HepG2 (cell line): ENCODE results near the gene SPRED3. TPM values are rescaled to one million over a fixed set of nuclear protein-coding genes. Genes with fewer than 3 reads are reported as not detected.
A peak's percentile ranks its signal among the peaks of the same experiment; 100 is the strongest.

Experiments used
- ATAC-seq: fragments of 200-7000 bp; cut with Tn5 transposase; 3 replicates; pipeline ENCODE4 v1.9.1; 2020; ENCODE audit warnings: mild to moderate bottlenecking, moderate library complexity
- BruUV-seq: library from RNA; stranded (reverse); fragments of 400-500 nt; replicated peaks from 2 replicates; lab custom pipeline; 2021; lab: Mats Ljungman, UMichigan
- CTCF ChIA-PET: fragments of 300-600 bp; formaldehyde crosslinking; extraction: SDS; loops from one replicate; lab custom pipeline; 2021; ENCODE audit warnings: low total read pairs, inconsistent platforms, low intra/inter-chr PET ratio; lab: Yijun Ruan, JAX
- POLR2A ChIA-PET: fragments of 350-600 bp; sonication (Branson Sonifier 250); formaldehyde crosslinking; loops from one replicate; lab custom pipeline; 2020; ENCODE audit warnings: antibody characterized with exemption, inconsistent platforms; lab: Yijun Ruan, JAX
- DNase-seq: peaks from one replicate; pipeline ENCODE4 v3.0.0-alpha.2; 2015; ENCODE audit warnings: low spot score
- FAIRE-seq: peaks from 3 replicates; lab custom pipeline; 2011; peaks lifted over from hg19 to GRCh38; lab: Jason Lieb, UNC
- H2AFZ ChIP-seq: one replicate; pipeline ENCODE4 v1.6.1; 2011; ENCODE audit warnings: low read length, inconsistent platforms
- H3K27ac ChIP-seq: fragments of 300-600 bp; 3 replicates; pipeline ENCODE4 v1.8.0; 2011; ENCODE audit warnings: mixed run types, mild to moderate bottlenecking, mixed read lengths, low read length, inconsistent platforms; ENCODE audit not compliant: insufficient read depth; ENCODE audit errors: extremely low read length
- H3K27me3 ChIP-seq, 2 experiments: fragments of 200-600 bp in 1 of 2; 2 replicates in 1 of 2; 3 replicates in 1 of 2; pipeline versions ENCODE4 v1.6.0 to v1.8.0; 2011; ENCODE audit warnings: low read length in 2 of 2, mild to moderate bottlenecking in 2 of 2, moderate library complexity in 2 of 2, inconsistent platforms in 1 of 2; ENCODE audit not compliant: insufficient read depth in 2 of 2, control insufficient read depth in 1 of 2
- H3K36me3 ChIP-seq, 2 experiments: fragments of 200-600 bp in 1 of 2; replicated peaks in 1 of 2; 2 replicates in 1 of 2; 3 replicates in 1 of 2; pipeline versions ENCODE4 v1.5.1 to v1.8.0; 2011; ENCODE audit warnings: low read length in 2 of 2, inconsistent platforms in 1 of 2; ENCODE audit not compliant: insufficient read depth in 2 of 2, control insufficient read depth in 1 of 2
- H3K4me1 ChIP-seq: 2 replicates; pipeline ENCODE4 v1.5.1; 2012; ENCODE audit warnings: low read length, inconsistent platforms; ENCODE audit not compliant: insufficient read depth
- H3K4me2 ChIP-seq: 2 replicates; pipeline ENCODE4 v1.6.0; 2011; ENCODE audit warnings: low read depth, low read length, inconsistent platforms
- H3K4me3 ChIP-seq, 3 experiments: fragments of 200-600 bp in 1 of 3; sonication (generic), shearing (Covaris generic) in 1 of 3; replicated peaks in 1 of 3; 2 replicates each; pipeline ENCODE4 v1.5.1; 2011 to 2016; ENCODE audit warnings: low read length in 3 of 3, inconsistent platforms in 2 of 3, low read depth in 2 of 3, mild to moderate bottlenecking in 2 of 3, control low read depth in 1 of 3, mixed read lengths in 1 of 3; ENCODE audit not compliant: insufficient read depth in 1 of 3
- H3K79me2 ChIP-seq: one replicate; pipeline ENCODE4 v1.6.1; 2011; ENCODE audit warnings: low read length, inconsistent platforms; ENCODE audit not compliant: insufficient read depth
- H3K9ac ChIP-seq: 2 replicates; pipeline ENCODE4 v1.6.0; 2011; ENCODE audit warnings: mild to moderate bottlenecking, low read depth, low read length, inconsistent platforms; ENCODE audit not compliant: insufficient read depth
- H3K9me3 ChIP-seq: 2 replicates; pipeline ENCODE4 v1.5.1; 2012; ENCODE audit warnings: mild to moderate bottlenecking, low read length
- H4K20me1 ChIP-seq: 2 replicates; pipeline ENCODE4 v1.6.0; 2011; ENCODE audit warnings: inconsistent platforms, mild to moderate bottlenecking, low read length, moderate library complexity; ENCODE audit not compliant: insufficient read depth
- REPIN1 ChIP-seq: sonication (generic); formaldehyde crosslinking; IDR thresholded peaks from 2 replicates; pipeline ENCODE4 v1.8.0; 2022; ENCODE audit warnings: missing genetic modification reagents, low read depth, mild to moderate bottlenecking, borderline replicate concordance
- SMC3 ChIP-seq: IDR thresholded peaks from 2 replicates; pipeline ENCODE4 v1.6.1; 2011; ENCODE audit warnings: low read length, improper control_type of control experiment
- ZNF138 ChIP-seq: sonication (generic); formaldehyde crosslinking; IDR thresholded peaks from 2 replicates; pipeline ENCODE4 v1.5.0; 2020; ENCODE audit warnings: mild to moderate bottlenecking, low read depth, missing genetic modification reagents
- ZNF629 ChIP-seq: sonication (generic); formaldehyde crosslinking; conservative IDR thresholded peaks from 2 replicates; pipeline ENCODE4 v1.5.0; 2020; ENCODE audit warnings: missing genetic modification reagents
- WGBS: methylation state at CpG from one replicate; pipeline ENCODE4 v1.1.6; 2017; ENCODE audit warnings: low lambda C conversion rate; 5-methylcytosine and 5-hydroxymethylcytosine counted together
- in situ Hi-C: cut with HindIII; loops from 2 replicates; pipeline ENCODE4 v1.10.0; 2017; ENCODE audit warnings: low pct_unique_long_range_greater_than_20kb; ENCODE audit not compliant: extremely low pct_ligation_motif_present
- intact Hi-C: fragments of 100-400 bp; cut with micrococcal nuclease; formaldehyde crosslinking; loops from one replicate; pipeline ENCODE4 v1.10.0; 2022; ENCODE audit not compliant: unreplicated experiment
- polyA plus RNA-seq, 8 experiments: library from polyadenylated mRNA; depleted of rRNA in 3 of 8; stranded (reverse) in 7 of 8; unstranded in 1 of 8; fragments of >200 nt; fragmentation: Illumina TruSeq in 4 of 8; extraction: Trizol in 4 of 8; gene quantifications; 2 replicates each; pipeline versions ENCODE4 v1.2.1 to v1.2.3, GENCODE V29; 2011 to 2016; ENCODE audit warnings: low read depth in 4 of 8, missing spikeins in 1 of 8, mixed read lengths in 1 of 8; ENCODE audit not compliant: insufficient read depth in 1 of 8
- total RNA-seq, 5 experiments: library from RNA; depleted of rRNA; stranded (reverse); fragments of >200 nt; fragmentation: Illumina TruSeq; extraction: Trizol; gene quantifications; 2 replicates each; pipeline ENCODE4 v1.2.3, GENCODE V29; 2016; ENCODE audit warnings: low read depth in 1 of 5
- TF ChIP-seq, protein P1 (sequence below): sonication (generic); formaldehyde crosslinking; IDR thresholded peaks from 2 replicates; pipeline ENCODE4 v1.5.0; 2020; ENCODE audit warnings: mild to moderate bottlenecking, missing genetic modification reagents, borderline replicate concordance

The SPRED3 gene
- total and polyA plus RNA-seq, 2 of the 13 experiments (the other 11 are each of a cell fraction or from before 2014, with no cell fraction given): 0.15 to 0.17 TPM

DNA sequence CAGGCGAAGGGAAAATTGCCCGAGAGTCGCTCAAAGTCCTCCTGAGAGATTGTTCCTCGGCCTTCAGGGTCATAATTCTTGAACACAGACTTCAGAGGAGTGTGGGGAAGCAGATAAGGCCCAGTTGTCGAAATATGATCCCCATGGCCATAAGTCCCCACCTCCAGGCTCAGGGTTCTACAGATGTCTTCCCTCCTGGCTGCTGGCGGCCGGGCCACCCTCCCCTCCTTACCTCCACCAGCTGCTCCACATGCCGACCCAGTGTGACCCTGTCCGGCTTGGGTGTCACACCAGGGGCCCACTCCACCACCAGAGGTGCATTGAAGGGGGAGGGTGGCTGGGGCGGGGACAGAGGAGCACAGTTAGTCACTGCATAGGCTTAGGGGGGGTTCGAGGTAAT, 24.5 kb downstream of the SPRED3 start:
- 7% methylated on average over 2 of the region's 11 CpGs for WGBS
- Histone ChIP-seq H3K9me3 (no peaks in the 10 kb centered on the region), H3K4me3 (no peak overlapping the region), H3K27me3 (peaks cover 0 to 18% of the 10 kb centered on the region in 2 experiments; a peak in 2 of 5 replicates), H2AFZ (no peak overlapping the region), H3K4me1 (no peaks in the 10 kb centered on the region), H3K9ac (no peak overlapping the region), H3K27ac (no peak overlapping the region), H3K79me2 (no peaks in the 10 kb centered on the region)
- DNase-seq (no peak), ATAC-seq (peak; percentile 32; the same call in 2 of the 3 replicates)
- in situ Hi-C loops: no loop called here
- ChIA-PET CTCF (no interaction called here), POLR2A (no interaction called here)
- no TSS peak for BruUV-seq
- intact Hi-C loops: no loop called here
- TF ChIP-seq REPIN1 (CRISPR knock-in tag): no peak
- TF ChIP-seq SMC3: no peak
- no peak for TF ChIP-seq ZNF138 (CRISPR knock-in tag)
- TF ChIP-seq, all 625 proteins: peak for 0
- Histone ChIP-seq H4K20me1 (no peaks in the 10 kb centered on the region), H3K36me3 (no peaks in the 10 kb centered on the region), H3K4me2 (no peak overlapping the region)
- FAIRE-seq: no peak

DNA sequence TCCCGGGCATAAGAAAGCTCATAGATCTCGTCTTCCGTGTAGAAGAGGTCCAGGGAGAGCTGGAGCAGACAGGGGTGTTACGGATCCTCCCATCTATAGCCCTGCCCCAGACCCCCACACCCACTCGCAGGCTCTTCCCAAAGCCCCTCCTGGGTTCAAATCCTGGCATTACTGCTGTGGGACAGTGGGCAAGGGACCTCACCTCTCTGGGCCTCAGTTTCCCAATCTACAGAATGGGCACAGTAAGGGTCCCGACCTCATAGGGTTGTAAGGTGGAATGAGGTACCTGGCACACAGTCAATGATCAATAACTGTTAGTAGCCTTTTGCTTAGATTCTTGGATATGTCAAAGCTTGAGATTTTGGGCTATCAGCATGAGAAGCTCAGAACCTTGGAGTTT, 24.9 kb downstream of the SPRED3 start:
- Histone ChIP-seq H3K27me3 (peaks cover 0 to 23% of the 10 kb centered on the region in 2 experiments; a peak in 2 of 5 replicates), H3K9me3 (no peaks in the 10 kb centered on the region), H3K4me3 (no peak overlapping the region), H4K20me1 (no peaks in the 10 kb centered on the region), H3K4me2 (no peak overlapping the region), H3K9ac (no peak overlapping the region), H3K4me1 (no peaks in the 10 kb centered on the region), H3K79me2 (no peaks in the 10 kb centered on the region), H3K36me3 (no peaks in the 10 kb centered on the region), H3K27ac (no peak overlapping the region)
- no peak for DNase-seq
- ChIA-PET CTCF (no interaction called here), POLR2A (interaction anchor here (1.3 kb wide), 1 partner anchor 11 kb away, joined by 3 read pairs; the partner anchor contains the start of gene FAM98C)
- BruUV-seq: no TSS peak
- intact Hi-C loops: no loop called here
- FAIRE-seq: no peak
- WGBS: 57% methylated on average over 6 of the region's 6 CpGs
- in situ Hi-C loops: no loop called here
- TF ChIP-seq, protein P1, sequence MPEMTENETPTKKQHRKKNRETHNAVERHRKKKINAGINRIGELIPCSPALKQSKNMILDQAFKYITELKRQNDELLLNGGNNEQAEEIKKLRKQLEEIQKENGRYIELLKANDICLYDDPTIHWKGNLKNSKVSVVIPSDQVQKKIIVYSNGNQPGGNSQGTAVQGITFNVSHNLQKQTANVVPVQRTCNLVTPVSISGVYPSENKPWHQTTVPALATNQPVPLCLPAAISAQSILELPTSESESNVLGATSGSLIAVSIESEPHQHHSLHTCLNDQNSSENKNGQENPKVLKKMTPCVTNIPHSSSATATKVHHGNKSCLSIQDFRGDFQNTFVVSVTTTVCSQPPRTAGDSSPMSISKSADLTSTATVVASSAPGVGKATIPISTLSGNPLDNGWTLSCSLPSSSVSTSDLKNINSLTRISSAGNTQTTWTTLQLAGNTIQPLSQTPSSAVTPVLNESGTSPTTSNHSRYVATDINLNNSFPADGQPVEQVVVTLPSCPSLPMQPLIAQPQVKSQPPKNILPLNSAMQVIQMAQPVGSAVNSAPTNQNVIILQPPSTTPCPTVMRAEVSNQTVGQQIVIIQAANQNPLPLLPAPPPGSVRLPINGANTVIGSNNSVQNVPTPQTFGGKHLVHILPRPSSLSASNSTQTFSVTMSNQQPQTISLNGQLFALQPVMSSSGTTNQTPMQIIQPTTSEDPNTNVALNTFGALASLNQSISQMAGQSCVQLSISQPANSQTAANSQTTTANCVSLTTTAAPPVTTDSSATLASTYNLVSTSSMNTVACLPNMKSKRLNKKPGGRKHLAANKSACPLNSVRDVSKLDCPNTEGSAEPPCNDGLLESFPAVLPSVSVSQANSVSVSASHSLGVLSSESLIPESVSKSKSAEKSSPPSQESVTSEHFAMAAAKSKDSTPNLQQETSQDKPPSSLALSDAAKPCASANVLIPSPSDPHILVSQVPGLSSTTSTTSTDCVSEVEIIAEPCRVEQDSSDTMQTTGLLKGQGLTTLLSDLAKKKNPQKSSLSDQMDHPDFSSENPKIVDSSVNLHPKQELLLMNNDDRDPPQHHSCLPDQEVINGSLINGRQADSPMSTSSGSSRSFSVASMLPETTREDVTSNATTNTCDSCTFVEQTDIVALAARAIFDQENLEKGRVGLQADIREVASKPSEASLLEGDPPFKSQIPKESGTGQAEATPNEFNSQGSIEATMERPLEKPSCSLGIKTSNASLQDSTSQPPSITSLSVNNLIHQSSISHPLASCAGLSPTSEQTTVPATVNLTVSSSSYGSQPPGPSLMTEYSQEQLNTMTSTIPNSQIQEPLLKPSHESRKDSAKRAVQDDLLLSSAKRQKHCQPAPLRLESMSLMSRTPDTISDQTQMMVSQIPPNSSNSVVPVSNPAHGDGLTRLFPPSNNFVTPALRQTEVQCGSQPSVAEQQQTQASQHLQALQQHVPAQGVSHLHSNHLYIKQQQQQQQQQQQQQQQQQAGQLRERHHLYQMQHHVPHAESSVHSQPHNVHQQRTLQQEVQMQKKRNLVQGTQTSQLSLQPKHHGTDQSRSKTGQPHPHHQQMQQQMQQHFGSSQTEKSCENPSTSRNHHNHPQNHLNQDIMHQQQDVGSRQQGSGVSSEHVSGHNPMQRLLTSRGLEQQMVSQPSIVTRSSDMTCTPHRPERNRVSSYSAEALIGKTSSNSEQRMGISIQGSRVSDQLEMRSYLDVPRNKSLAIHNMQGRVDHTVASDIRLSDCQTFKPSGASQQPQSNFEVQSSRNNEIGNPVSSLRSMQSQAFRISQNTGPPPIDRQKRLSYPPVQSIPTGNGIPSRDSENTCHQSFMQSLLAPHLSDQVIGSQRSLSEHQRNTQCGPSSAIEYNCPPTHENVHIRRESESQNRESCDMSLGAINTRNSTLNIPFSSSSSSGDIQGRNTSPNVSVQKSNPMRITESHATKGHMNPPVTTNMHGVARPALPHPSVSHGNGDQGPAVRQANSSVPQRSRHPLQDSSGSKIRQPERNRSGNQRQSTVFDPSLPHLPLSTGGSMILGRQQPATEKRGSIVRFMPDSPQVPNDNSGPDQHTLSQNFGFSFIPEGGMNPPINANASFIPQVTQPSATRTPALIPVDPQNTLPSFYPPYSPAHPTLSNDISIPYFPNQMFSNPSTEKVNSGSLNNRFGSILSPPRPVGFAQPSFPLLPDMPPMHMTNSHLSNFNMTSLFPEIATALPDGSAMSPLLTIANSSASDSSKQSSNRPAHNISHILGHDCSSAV (CRISPR knock-in tag): no peak
- peak; percentile 71 for TF ChIP-seq ZNF629
- TF ChIP-seq, all 625 proteins: peak for 1
- no peak for ATAC-seq
- H2AFZ ChIP-seq: no peak overlapping the region
